ENCODE data around the gene PREX1.
"Not testable (repeated sequence)": the region's sequence is repeated elsewhere in the genome, so short reads cannot be mapped to it uniquely, and the experiment has no call there.

PREX1 gene

DNA sequence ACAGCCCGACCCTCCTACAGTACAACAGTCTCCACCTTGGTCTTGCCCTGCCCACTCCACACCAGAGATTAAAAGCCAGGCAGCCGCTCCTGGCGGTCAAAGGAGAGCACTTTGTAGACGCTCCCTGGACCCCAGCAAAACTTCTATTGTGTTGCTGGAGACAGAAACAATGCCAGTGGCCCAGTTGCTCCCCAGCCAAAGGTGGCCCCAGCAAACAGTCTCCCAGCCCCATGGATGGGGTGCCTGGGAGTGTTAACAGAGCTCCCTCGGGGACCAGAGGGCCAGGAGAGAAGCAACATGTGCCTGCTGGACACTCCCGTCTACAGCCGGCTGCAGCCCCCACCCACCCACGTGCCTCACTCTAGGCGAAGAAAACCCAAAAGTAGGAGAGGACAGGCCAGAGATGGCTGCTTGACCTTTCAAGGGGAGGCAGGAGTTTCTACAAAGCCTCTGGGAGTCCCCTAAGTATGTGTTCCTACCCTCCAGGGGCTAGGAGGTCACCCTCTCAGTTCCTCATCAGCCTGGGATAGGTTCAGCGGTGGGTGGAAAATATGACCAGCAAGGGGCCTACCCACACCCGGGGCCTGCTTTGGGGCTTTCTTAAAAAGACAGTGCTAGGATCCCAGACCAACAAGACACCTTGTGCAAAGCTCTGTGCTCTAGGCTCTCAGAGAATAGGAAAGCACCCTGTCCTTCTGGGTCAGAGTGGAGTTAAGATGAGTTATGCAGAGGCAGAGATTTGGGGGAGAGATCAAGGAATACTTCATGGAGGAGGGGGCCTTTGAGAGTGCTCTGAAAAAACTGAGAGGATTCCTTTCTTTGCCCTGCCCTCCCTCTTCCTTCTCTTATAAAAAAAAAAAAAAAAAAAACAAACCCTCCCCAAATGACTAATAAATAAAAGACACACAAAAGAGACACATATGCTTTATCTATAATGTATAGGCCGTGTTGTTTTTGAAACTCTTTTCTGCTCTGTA is 19.0 kb upstream of the PREX1 start:
- no peak for DNase-seq (ENCODE audit: low read depth in 2 of 2)

DNA sequence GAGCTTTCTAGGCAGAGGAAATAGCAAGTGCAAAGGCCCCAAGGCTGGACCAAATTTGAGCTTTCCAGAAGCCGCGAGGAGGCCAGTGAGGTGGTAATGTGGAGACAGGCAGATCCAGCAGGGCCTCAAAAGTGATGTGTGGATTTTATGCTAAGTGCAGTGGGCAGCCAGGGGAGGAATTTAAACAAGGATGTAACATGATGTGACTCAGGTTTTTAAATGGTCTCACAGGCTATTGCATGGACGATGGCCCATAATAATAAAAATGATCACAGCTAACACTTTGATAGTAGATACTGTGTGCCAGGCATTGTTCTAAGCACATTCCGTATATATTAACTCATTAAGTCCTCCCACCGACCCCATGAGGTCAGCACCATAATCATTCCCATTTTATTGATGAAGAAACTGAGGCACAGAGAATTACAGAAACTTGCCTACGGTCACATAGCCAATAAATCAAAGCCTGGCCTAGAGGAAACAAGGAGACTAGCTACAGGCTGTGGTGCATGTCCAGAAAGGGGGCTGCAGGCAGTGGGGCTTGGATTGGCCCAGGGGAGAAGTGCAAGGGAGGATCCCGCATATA is 18.0 kb upstream of the PREX1 start:
- no peak for DNase-seq (ENCODE audit: low read depth in 2 of 2)

DNA sequence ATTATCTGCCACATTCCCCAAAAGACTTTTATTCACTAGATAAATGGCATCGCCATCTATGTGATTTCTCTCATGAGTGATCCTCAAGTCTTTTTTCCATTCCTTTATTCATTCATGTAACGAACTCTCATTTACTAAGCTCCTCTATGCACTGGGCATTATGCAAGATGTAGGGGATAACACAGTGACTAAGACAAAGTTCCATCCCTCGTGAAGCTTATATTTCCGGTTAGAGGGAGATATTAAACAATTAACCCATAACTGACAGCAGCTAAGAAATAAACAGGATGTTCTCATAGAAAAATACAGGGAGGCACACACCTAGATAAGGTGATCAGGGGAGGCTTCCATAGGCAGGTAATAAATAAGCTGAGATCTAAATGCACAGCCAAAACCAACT is 17.2 kb upstream of the PREX1 start:
- DNase-seq (ENCODE audit: low read depth in 2 of 2) = no peak

DNA sequence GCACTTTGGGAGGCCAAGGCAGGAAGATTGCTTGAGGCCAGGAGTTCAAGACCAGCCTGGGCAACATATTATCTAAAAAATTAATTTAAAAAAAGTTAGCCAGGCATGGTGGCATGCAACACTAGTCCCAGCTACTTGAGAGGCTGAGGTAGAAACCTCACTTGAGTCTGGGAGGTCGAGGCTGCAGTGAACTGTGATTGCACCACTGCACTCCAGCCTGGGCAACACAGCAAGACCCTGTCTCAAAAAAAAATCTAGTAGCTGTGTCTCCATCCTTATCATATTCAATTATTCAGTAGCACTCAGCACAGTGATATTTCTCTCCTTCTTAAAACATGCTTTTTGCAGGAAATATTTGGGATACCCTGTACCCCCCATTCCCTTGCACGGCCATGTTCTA is 16.1 kb upstream of the PREX1 start:
- DNase-seq (ENCODE audit: low read depth in 2 of 2) = not testable (repeated sequence)

DNA sequence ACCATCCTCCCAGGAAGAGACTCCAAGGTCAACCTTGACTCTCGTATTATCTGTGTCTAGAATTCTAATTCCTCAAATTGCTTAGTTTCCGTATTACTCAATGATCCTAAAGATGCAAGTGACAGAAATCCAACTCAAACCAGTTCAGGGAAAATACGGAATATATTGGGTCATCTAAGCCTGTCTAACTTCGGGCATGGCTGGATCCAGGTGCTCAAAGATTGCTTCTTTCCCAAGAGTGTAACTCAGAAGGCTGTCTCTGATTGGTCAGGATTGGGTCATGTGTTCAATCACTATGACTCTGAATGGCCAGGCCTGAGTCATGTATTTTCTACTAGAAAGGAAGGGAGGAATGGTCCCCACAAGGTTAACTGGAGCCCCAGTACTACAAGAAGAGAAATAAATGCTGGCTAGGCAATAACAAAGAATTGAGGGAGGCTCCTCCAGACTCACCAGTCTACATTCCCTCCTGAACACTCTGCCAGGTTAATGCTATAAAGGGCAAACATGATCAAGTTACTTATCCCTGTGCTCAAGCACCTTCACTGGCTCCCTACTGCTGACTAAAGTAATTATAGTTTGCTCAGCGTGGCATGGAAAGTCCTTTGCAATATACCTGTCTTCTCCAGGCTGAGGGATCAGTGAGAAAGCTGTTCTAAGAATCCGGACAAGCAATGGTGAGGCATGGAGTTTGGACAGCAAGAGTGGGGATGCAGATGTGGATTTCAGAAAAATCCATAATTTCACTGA is 15.4 kb upstream of the PREX1 start:
- no peak for DNase-seq (ENCODE audit: low read depth in 2 of 2)

DNA sequence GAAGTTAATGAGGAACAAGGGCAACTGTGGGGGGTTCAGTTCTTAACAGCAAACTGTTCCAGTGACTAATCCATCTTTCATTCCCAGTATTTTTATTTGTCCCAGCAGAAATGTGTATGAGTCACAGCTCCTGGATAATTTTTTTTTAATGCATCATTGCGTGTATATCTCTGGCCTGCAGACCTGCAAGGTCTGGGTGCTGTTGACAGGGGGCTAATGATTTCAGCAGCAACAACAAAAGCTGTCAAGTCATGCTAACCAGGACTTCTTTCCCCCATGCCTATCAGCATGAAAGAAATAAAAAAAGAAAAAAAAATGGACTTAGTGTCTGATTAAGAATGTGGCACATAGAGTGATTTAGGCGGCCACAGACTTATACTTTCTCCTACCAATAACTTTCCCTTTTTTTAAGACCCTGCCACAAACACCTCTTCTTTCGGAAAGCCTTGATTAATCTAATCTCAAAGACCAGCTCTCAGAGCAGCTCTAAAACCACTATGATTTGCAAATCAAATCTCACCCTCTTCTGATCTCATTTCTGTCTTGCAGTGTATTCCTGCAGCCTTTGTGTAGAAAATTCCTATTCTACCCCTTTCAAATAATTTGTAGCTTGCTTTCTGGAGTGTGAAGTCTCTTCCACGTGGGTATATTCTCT is 14.2 kb upstream of the PREX1 start:
- DNase-seq (ENCODE audit: low read depth in 2 of 2) = no peak

DNA sequence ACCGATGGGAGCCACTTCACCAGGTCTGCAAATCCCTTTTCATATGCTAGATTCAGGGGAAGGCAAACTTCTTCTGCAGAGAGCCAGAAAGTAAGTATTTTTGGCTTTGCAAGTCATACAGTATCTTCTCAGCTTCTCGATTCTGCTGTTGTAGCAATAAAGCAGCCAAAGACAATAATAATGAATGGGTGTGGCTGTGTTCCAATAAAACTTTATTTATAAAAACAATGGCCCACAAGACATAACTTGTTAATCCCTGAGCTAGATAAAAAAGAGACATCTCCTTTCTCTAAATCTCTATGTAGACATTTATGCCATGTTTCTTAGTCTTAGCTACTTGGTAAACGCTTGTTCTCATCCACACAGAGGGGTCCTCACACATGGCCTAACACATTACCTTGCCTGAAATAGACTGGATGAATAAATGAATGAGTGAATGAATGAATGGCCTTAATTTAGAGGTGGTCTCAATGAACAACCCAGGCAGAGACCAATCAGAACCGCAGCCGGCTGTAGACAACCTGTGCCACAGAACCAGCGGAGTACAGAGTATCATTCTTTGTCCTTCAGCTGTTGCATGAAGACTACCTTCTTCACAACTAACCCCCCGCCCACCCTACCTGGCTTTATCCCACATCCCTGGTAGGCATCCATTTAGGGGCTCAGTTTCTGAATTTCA is 13.5 kb upstream of the PREX1 start:
- no peak for DNase-seq (ENCODE audit: low read depth in 2 of 2)

DNA sequence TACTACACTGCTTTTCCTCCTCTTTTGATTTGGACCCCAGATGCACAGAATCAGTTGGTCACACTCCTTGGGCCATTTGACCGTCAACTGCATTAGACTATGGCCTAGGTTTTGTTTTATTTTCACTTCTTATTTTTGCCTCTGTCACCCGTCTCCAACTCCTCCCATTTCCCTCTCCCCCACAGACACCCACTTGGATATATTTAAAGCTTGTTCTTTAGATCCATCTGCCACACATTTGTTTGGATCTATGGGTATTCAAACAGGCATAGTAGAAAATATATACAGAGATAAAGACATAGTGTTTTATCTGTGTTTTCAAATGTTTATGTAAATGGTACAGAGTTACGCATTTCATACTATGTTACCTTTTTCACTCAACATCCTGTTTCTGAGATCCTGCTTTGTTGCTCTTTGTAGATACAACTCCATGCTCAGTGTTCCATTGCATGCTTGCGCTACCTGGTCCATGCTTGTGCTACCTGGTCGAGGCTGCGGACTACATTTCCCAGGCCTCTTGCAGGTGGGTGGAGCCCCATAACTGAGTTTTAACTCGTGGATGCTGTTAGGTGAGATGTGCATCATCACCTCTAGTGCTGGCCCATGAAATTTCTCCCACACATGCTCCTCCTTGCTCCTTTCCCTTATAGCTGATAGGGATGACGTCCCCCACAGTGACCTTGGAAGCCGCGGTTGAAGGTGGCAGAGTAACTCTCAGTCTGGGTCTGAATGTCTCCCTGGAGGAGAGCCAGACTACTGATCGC is 11.5 kb upstream of the PREX1 start:
- no peak for DNase-seq (ENCODE audit: low read depth in 2 of 2)

DNA sequence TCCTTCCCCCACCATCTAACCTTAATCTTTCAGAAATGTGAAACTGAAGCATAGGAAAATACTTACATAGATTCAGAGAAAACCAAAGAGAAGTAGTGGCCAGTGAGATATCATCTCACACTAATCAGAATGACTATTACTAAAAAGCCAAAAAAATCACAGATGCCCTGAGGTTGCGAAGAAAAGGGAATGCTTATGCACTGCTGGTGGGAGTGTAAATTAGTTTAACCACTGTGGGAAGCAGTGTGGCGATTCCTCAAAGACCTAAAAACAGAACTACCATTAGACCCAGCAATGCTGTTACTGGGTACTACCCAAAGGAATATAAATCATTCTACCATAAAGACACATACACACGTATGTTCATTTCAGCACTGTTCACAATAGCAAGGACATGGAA is 9.2 kb upstream of the PREX1 start:
- DNase-seq (ENCODE audit: low read depth in 2 of 2) = no peak

DNA sequence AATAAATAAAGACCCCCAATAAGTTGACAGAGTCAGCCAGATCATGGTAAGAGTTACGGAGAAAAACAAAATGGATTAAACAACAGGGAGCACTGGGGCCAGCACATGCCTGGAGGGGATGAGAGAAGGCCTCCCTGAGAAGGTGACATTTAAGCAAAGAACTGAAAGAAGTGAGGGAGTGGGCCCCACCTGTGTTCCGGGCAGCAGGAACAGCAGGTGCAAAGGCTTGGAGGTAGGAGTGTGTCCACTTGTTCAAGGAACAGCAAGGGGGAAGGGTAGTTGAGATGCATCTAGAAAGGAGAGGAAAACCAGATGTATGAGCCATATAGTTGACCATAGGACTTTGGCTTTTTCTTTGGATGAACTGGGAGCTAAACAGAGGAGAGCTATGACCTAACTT is 7.6 kb upstream of the PREX1 start:
- DNase-seq (ENCODE audit: low read depth in 2 of 2) = no peak

DNA sequence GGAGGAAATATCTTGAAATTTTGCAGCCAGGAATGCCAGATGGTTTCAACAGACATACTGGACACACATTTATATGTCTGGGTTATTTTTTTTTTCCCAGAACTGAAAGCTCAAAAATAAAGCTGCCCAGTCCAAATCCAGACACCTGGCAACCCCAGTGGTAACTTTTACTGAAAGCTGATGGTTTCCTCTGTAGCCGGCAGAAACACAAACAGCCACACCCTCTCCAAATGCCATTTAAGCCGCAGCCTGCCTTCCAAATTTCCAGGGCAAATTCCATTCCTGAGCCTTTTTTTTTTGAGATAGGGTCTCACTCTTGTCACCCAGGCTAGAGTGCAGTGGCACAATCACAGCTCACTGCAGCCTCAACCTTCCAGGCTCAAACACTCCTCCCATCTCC is 6.5 kb upstream of the PREX1 start:
- no peak for DNase-seq (ENCODE audit: low read depth in 2 of 2)

DNA sequence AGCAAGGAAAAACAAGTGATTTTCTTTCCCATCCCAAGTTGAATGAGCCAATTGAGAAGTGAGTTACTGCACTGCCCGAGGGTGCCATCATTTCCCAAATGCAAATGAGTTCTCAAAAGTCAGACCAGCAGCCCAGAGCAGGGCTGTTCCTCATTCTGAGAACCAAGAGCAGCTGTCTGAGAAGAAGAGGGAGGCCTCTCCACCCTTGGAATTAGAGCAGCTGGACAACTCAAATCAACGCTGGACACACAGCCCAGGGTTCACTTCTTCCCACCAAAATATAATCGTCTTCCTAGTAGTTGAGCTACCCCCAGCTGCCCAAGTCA is 4.6 kb upstream of the PREX1 start:
- no peak for DNase-seq (ENCODE audit: low read depth in 2 of 2)

DNA sequence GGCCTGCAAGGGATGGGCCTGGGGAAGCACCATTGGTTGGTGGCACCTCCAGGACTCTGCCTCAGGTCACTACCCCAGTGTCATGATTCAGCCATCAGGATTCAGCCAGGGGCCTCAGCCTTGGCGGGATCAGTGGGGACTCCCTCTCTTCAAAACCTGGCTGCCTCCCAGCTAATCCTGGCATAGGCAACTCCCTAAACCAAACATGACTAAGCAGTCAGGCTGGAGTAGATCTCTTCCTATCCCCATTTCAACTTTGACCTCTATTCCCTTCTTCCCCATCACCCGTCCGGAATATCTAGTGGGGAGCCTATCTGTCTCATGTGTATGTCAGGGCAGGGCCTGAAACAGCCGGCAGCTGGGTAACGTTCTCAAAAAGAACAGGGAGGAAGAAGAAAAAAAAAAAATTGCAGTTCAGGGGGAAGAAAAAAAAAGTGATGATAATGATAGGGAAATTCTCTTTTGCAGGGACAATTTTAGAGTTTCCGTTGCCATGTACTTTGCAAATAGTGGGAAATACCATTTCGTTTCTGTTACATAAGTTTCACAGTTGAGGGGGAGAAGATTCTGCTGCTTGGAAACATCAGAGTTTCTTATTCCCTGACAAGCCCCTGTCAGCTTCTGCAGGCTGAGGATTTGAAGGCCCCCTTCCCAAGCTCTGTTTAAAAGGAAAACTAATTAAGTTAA is 4.1 kb upstream of the PREX1 start:
- DNase-seq (ENCODE audit: low read depth in 2 of 2) = no peak

DNA sequence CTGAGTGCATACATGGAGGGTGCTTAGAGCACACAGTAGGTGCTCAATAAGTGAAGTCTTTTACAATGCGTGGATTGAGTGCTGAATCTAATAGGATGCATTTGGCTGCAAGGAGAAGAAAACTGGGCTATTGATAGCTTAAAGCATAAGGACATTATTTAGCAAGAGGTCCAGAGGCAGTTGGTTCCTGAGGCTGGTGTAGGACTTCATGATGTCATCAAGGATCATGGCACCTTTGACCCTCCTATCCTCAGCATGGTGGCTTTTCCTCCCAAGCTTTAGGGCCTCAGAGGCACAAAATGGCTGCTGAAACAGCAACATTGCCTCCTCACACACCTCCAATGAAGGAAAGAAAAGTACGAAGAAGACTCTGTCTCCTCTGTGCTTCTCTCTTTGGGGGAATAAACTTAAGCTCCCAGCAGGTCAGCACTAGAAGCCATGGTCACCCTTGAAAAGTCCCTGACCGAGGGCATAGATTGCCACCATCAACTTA is 3.1 kb upstream of the PREX1 start:
- no peak for DNase-seq (ENCODE audit: low read depth in 2 of 2)

DNA sequence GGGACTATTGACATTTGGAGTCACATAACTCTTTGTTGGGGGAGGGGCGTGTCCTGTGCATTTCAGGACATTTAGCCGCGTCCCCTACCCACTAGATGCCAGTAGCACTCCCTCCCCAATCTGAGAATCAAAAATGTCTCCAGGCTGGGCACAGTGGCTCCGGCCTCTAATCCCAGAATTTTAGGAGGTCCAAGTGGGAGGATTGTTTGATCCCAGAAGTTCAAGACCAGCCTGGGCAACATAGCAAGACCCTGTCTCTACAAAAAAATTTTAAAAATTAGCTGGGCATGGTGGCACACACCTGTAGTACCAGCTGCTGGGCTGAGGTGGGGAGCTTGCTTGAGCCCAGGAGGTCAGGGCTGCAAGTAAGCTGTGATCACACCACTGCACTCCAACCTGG is 2.1 kb upstream of the PREX1 start:
- DNase-seq (ENCODE audit: low read depth in 2 of 2) = no peak

DNA sequence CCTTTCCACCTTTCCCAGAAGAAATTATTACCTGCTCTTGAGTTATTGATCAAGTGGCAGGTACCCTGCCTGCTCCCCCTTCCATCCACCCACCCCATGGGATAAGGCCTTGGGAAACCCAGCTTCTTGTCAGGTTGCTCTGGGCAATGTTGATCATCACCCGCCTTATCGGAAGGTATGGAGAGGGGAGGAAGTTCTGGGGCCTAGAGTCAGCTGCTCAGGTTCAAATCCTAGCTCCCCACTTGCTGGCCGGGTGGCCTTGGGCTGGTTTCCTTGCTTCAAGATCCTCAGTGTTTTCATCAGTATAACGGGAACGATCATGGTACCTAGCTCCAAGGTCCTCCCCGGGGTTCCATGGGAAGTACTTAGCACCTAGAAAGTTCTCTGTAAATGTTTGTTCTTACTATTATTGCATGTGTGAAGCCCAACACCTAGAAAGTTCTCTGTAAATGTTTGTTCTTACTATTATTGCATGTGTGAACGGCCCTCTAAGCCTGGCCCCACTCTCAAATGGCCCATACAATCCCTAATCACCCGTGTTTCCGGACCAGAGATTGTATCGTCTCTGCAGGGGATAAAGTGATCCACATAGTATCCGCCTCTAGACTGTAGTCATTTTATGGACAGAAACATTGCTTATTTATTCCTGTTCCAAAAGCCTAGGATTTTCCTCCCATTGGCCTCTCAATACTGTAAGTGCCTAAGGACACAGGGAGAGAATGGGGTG is 1.1 kb upstream of the PREX1 start:
- no peak for DNase-seq (ENCODE audit: low read depth in 2 of 2)

DNA sequence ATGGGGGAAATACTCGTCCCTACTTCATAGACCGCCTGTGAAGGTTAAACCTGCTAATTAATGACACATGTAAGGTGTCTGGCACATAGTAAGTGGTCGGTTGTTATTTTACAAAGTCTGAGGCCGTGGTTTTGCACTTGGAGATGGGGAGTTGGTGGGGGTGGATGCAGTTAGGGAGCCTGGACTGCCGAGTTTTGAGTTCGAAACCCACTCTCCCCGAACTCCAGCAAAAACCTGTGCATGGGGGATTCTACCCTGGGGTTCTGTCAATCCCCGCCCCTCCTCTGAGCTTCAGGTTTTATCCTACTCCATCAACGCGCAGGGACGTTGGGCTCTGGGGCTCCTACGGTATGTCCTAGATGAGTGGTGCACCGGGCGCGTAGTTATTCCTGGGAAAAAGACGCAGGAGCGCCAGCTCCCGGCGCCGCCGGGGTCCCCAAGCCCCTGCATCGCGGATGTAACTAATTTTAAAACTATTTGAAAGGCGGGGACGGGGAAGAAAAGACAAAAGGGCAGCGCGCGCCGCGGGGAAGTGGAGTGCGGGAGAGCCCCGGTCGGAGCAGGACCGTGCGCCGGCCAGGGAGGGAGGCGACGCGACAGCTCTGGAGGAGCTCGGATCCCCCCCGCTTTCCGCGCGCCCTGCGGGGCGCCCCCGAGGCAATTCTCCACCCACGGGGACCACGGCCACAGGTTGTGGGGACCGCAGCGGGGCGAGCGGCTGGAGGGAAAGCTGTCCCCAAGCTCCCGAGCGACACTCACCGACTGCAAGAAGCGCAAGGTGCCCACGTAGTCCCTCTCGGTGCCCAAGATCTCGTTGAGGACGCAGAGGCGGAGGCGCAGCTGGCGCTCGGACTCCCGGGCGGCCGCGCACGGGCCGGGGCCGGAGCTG is 672 bp downstream of the PREX1 start:
- peak; percentile 18 to 19 for DNase-seq (ENCODE audit: low read depth in 2 of 2)

DNA sequence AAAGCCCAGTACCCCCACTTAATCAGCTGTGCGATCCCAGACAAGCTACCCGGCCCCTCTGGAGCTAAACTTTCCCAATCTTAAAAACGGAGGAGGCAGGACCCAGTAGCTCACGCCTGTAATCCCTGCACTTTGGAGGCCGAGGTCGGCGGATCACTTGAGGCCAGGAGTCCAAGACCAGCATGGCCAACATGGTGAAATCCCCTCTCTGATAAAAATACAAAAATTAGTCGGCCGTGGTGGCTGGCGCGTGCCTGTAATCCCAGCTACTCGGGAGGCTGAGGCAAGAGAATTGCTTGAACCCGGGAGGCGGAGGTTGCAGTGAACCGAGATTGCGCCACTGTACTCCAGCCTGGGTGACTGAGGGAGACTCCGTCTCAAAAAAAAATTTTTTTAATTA is 1.3 kb downstream of the PREX1 start:
- not testable (repeated sequence) for DNase-seq (ENCODE audit: low read depth in 2 of 2)
